NCI-H345 (cell line): ENCODE results near the gene JOSD2.
A peak's percentile ranks its signal among the peaks of the same experiment; 100 is the strongest.
"Not testable (repeated sequence)": the region's sequence is repeated elsewhere in the genome, so short reads cannot be mapped to it uniquely, and the experiment has no call there.

Source experiments
- DNase-seq: peaks from one replicate; lab custom pipeline; 2025; lab: John Stamatoyannopoulos, UW

The JOSD2 gene

DNA sequence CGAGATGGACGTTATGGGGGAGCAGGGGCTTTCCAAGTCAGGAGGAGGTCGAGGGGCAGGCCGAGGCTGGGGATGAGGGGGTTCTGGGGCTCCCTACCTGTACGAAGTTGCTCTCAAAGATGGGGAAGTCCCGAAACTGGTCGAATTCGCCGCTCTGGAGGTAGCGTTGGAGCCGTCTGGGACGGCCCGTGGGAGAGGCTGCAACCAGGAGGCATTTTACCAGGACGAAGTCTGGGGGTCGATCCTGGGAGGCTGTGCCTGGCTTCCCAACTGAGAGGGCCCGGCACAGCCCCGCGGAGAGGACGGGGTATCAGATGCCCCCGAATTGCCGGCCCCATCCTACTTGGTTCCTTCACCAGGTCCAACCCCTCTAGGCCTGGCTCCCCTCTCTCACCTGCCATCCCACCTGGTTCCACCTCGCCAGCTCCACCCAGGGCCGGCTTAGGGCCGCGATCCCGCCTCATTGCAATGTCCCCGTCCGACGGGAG is 35.2 kb downstream of the JOSD2 start:
- DNase-seq: no peak

DNA sequence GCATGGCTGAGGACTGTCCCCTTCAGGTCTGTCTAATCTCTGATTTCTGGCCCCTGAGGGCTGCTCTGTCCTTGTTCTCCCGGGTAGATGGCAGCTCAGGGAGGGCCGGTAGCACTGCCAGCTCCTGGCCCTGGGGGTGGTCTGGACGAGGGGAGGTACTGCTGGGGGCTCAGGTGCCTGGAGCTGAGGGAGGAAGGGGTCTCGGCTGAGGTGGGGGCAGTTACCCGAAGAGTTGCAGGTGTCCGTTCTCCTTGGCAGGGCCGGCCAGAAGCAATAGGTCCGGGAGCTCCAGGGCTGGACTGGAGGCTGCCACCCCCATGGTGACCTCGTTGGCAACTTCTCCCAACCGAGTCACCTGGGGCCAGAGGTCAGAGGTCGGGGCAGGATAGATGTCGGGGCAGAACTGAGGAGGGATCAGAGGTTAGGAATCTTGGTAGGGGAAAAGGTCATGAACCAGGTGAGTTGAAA is 35.9 kb downstream of the JOSD2 start:
- no peak for DNase-seq

DNA sequence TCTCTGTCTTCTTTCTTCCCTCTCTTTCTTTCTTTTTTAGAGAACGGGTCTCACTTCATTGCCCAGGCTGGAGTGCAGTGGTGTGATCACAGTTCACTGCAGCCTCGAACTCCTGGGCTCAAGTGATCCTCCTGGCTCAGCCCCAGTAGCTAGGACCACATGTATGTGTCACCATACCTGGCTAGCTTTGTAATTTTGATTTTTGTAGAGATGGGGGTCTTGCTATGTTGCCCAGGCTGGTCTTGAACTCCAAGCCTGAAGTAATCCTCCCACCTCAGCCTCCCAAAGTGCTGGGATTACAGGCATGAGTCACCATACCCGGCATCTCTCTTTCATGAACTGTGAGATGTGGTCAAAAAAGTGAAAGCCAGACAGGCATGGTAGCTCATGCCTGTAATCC is 37.7 kb downstream of the JOSD2 start:
- DNase-seq: not testable (repeated sequence)

DNA sequence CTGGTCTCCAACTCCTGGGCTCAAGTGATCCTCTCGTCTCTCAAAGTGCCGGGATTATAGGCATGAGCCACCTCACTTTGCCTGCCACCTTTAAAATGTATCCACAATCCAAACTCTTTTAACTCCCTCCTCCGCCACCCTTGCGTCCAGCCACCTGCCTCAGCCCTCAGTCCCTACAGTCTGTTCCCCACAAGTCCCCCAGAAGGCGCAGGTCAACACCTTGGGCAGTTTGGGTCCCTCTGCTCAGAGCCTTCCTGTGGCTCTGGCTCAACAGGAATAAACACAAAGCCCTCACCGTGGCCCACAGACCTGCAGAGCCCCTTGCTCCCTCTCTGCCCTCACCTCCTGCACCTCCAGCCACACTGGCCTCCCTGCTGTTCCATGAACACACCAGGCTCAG is 42.2 kb downstream of the JOSD2 start:
- DNase-seq: no peak

DNA sequence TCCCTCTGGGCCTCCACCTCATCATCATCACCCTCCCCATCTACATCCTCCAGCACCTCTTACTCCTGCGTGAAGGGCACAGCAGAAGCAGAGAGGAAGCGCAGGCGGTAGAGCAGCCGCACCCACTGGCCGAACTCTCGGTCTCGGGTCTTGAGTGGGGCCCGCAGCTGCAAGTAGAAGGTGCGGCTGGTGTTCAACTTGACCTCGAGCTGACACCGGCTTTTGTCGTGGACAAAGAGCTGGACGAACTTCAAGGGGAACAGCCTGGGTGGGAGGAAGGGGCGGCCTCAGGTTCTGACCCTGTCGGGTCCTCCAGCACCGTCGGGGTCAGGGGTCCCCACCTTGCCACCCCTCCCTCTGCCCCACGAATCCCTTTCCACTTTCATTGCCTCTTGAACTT is 43.4 kb downstream of the JOSD2 start:
- DNase-seq: no peak

DNA sequence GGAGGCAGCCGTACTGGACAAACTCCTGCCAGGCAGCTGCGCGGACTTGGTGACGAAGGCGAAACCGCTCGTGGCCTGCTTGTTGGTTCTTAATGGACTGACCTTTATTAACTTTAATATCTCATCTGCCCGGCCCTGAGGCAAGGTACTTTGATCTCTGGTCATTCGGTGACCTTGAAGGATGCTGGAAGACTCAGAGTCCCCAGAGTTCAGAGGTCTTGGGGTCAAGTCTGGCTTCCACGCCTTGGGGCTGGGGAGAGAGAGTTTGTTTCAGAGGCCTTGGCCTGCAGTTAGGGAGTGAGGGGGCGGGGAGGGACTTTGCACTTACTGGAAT is 44.3 kb downstream of the JOSD2 start:
- DNase-seq: no peak

DNA sequence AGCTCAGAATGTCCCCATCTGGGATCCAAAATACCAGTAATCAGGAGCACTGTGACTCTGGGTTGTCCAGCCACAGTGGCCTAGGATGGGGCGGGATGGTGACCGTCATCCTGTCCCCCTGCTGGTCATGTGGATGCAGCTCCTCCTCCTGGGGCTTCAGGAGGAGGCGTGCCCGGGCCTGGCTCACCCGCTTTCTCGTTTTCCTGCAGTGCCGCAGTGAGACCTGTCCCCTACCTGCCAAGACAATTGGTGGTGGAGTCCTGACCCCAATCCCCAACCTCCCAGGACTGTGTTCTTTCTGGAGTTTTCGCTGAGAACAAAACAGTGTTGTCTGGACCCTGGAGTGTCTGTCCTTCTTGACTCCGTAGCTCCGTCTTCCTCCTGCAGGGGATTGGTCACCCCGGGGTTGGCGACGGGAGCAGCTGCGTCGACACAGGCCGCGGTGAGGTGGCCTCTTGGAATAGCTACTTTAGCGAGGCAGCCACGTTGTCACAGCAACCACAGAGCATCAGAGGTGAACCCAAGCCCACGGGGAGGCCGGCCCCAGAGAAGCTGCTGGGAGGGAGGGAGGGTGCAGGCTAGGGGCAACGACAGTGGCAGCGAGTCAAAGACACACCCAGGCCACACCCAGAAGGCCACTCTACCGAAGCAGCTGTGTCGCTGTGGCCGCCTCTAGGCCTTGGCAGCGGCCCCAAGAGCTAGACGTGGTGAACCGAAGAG is 44.8 kb downstream of the JOSD2 start:
- no peak for DNase-seq

DNA sequence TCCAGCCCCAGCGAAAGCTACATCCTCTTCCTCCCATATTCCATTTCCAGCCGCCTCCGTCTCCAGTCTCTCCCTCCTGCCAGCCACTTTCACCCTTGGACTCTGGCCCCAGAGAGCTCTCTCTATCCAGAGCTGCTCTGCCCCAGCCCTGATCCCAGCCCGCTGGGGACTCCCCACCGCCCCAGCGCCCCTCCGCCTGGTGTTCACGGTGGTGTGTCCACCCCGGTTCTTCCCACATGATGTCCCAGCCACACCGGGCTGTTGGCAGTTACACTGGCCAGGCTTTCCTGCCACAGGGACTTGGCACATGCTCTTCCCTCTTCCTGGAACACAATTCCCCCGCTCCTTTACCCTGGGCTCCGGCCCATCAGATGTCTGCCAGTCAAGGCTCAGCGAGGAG is 46.0 kb downstream of the JOSD2 start:
- DNase-seq: no peak

DNA sequence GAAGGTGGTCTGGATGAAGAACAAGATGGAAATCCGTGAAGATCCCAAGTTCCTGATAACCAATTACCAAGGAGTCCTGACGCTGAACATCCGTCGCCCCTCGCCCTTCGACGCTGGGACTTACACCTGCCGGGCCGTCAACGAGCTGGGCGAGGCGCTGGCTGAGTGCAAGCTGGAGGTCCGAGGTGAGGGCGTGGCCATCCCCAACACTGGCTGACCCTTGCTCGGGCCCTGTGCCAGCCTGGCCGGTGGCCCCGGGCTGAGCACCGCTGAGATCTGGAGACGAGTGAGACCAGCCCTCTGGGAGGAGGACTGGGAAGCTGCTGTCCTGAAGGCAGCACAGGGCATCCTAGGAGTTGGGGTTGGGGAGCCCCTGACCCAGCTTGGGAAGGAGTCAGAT is 46.6 kb downstream of the JOSD2 start:
- no peak for DNase-seq

DNA sequence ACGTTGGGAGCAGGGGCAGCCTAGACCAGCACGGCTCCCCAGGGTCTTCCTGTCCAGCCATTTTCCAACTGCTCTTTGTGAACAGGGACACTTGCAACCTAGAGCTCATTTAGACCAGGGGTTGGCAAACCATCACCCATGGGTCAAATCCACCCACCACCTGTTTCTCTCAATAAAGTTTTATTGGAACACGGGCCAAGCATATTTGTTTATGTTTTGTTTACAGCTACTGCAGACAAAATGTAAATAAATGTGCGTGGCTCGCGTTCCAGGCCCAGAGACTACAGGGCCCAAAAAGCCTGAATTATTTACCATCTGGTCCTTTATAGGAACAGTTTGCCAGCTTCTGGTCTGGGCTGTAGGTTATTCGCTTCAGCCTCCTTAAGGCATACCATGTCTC is 48.0 kb downstream of the JOSD2 start:
- DNase-seq: no peak

DNA sequence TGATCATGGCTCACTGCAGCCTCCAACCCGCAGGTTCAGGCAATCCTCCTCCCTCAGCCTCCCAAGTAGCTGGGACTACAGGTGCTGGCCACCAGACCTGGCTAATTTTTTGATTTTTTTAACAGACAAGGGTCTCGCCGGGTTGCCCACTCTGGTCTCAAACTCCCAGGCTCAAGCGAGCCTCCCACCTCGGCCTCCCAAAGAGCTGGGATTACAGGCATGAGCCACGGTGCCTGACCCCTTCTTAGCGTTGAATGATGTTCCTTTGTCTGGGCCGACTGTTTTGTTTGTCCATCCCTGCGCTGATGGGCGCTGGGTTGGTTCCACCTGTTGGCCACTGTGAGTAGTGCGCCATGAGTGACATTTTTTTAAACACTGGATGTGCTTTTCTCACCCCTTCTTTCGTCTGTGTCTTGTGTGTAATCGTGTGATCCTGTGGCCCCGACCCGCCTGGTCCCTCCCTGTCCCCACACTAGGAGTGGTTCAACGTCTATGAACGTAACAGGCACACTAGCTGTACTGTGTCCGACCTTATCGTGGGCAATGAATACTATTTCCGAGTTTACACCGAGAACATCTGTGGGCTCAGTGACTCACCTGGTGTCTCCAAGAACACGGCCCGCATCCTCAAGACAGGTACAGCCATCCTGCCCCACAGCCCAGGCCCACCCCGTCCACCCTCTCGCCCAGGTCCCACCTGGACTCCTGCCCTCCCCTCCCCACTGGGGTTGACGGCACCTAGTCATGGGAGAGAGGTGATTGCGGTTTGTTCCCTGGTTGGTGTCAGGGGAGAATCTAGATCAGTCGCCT is 49.7 kb downstream of the JOSD2 start:
- peak; percentile 50 for DNase-seq

DNA sequence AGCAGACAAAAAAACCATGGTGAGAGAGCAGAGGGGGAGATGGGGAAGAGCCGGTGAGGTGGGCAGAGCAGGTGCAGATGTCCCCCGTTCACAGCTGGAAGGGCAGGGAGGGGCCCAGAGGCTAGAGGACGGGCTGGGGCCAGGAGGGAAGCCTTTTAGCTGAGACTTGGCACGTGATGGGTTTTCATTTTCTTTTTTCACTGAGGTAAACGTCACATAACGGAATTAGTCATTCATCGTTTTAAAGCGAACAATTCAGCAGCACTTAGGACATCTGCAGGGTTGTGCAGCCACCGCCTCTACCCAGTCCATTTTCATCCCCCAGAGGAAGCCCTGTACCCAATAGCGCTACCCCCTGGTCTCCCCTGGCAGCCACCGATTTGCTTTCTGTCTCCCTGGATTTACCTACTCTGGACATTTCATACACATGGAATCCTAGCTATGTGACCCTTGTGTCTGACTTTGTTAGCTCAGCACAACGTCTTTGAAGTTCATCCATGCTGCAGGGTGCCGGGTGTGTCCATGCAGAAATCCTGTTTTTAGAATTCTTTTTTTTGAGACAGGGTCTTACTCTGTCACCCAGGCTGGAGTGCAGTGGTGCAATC is 50.7 kb downstream of the JOSD2 start:
- no peak for DNase-seq

DNA sequence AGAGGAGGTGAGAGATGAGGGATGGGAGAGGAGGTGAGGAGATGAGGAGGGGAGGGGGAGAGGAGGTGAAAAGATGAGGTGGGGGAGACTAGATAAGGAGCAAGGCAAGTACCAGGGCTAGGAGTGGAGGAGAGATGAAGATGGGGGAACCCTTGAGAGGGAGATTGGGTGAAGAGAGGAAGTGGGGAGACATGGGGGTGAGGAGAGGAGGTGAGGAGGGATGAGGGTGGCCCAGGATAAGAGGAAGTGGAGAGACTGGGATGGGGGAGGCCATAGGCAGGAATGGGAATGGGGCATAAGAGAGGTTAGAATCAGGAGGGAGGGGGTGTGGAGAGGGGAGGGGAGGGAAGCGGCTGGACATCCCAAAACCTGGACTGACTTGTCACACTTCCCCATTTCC is 51.4 kb downstream of the JOSD2 start:
- DNase-seq: no peak

DNA sequence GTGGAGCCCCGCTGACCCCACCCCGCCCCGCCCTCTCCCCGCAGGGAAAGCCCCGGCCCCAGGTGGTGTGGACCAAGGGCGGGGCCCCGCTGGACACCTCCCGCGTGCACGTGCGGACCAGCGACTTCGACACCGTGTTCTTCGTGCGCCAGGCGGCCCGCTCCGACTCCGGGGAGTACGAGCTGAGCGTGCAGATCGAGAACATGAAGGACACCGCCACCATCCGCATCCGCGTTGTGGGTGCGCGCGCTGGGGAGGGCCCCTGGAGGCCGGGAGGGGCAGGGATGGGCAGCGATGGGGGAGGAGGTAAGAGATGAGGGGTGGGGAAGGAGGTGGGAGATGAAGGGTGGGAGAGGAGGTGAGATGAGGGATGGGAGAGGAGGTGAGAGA is 51.9 kb downstream of the JOSD2 start:
- DNase-seq: no peak

DNA sequence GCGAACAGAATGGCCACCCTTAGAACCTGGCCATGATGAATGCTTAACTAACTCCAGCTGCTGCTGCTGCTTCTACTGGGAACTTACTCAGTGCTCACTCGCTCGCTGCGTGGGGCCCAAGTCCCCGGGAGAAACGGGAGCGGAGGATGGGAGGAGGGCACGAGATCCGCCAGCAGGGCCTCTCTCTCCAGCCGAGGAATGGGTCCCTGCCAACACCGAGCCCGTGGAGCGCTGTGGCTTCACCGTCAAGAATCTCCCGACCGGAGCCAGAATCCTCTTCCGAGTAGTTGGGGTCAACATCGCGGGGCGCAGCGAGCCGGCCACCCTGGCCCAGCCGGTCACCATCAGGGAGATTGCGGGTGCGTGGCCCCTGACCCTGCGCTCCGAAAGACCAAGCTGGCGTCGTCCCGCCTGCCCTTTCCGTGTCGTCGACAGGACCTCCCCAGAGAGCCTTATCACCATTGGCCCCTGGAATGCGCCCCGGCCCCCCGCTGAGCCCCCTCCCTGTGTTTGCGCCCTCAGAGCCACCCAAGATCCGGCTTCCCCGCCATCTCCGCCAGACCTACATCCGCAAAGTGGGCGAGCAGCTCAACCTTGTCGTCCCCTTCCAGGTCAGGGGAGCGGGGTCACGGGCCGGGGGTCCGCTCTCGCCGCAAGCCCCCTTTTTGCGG is 52.5 kb downstream of the JOSD2 start:
- DNase-seq: no peak

DNA sequence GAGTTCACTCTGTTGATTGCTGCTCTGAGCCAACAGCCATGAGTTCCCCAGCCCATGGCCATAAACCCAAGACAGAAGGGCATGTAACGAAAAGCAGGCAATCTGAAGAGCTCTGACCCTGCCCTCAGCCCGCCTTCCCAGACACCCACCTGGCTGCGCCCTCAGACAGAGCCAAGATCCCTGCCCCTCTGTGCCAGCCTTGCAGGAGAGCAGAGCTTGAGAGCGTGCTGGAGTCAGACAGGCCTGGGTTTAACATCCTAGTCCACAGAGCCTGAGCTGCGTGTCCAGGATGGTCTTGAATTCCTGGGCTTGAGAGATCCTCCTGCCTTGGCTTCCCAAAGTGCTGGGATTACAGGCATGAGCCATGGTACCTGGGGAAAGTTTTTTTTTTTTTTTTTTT is 53.7 kb downstream of the JOSD2 start:
- DNase-seq: no peak
